Endothelial cell of umbilical vein (primary cell): ENCODE data around the gene TNFRSF8. TPM values are rescaled to one million over a fixed set of nuclear protein-coding genes. Genes with fewer than 3 reads are reported as not detected.

Experiments
- BruUV-seq: library from RNA; stranded (reverse); fragments of 400-500 nt; replicated peaks from 2 replicates; lab custom pipeline; 2021; lab: Mats Ljungman, UMichigan
- CTCF ChIA-PET: fragments of 300-600, 350-600 bp; sonication (Branson Sonifier 250); formaldehyde crosslinking; loops from one replicate; lab custom pipeline; 2021; ENCODE audit warnings: antibody characterized with exemption, inconsistent platforms; lab: Charles Lee
- POLR2A ChIA-PET: fragments of 300-600, 350-600 bp; sonication (Branson Sonifier 250); formaldehyde crosslinking; loops from one replicate; lab custom pipeline; 2021; ENCODE audit warnings: antibody characterized with exemption, inconsistent platforms; lab: Charles Lee
- DNase-seq: peaks from one replicate; pipeline ENCODE4 v3.0.0-alpha.2; 2011; ENCODE audit warnings: low read depth, low spot score
- FAIRE-seq: peaks from 2 replicates; lab custom pipeline; 2011; peaks lifted over from hg19 to GRCh38; lab: Jason Lieb, UNC
- H2AFZ ChIP-seq: 2 replicates; pipeline ENCODE4 v1.6.0; 2012; ENCODE audit warnings: low read depth, low read length, control low read depth, inconsistent platforms
- H3K27ac ChIP-seq: 2 replicates; pipeline ENCODE4 v1.5.1; 2011; ENCODE audit warnings: low read depth, mild to moderate bottlenecking, control low read depth, low read length, moderate library complexity; ENCODE audit not compliant: insufficient read depth
- H3K27me3 ChIP-seq, 2 experiments: 2 replicates each; pipeline versions ENCODE4 v1.6.0 to v1.6.1; 2011; ENCODE audit warnings: low read length in 2 of 2, mixed read lengths in 1 of 2; ENCODE audit not compliant: control insufficient read depth in 2 of 2, insufficient read depth in 2 of 2
- H3K36me3 ChIP-seq, 2 experiments: 2 replicates in 1 of 2; 3 replicates in 1 of 2; pipeline ENCODE4 v1.5.1; 2011; ENCODE audit warnings: low read length in 2 of 2, mild to moderate bottlenecking in 1 of 2, moderate library complexity in 1 of 2; ENCODE audit not compliant: control insufficient read depth in 2 of 2, insufficient read depth in 2 of 2; ENCODE audit errors: extremely low read depth in 1 of 2
- H3K4me1 ChIP-seq: 3 replicates; pipeline ENCODE4 v1.5.1; 2011; ENCODE audit warnings: mild to moderate bottlenecking, low read length; ENCODE audit not compliant: control insufficient read depth, insufficient read depth; ENCODE audit errors: extremely low read depth
- H3K4me2 ChIP-seq: 2 replicates; pipeline ENCODE4 v1.6.1; 2011; ENCODE audit warnings: low read length, control low read depth, mixed read lengths; ENCODE audit not compliant: insufficient read depth
- H3K4me3 ChIP-seq, 3 experiments: fragments of 200-600 bp in 1 of 3; sonication (generic), shearing (Covaris generic) in 1 of 3; replicated peaks in 1 of 3; 2 replicates each; pipeline ENCODE4 v1.5.1; 2011 to 2016; ENCODE audit warnings: control low read depth in 3 of 3, low read length in 3 of 3, mild to moderate bottlenecking in 2 of 3, inconsistent platforms in 1 of 3, low read depth in 1 of 3, moderate library complexity in 1 of 3; ENCODE audit not compliant: insufficient read depth in 1 of 3
- H3K79me2 ChIP-seq: 2 replicates; pipeline ENCODE4 v1.6.0; 2012; ENCODE audit warnings: low read length, inconsistent platforms; ENCODE audit not compliant: control insufficient read depth, insufficient read depth
- H3K9ac ChIP-seq: replicated peaks from 2 replicates; pipeline ENCODE3; 2011; ENCODE audit warnings: low read length, control low read depth; ENCODE audit not compliant: insufficient read depth; ENCODE audit errors: extremely low read depth
- H3K9me1 ChIP-seq: replicated peaks from 3 replicates; pipeline ENCODE4 v1.6.0; 2011; ENCODE audit warnings: mild to moderate bottlenecking, low read length; ENCODE audit not compliant: control insufficient read depth, insufficient read depth; ENCODE audit errors: extremely low read depth
- H3K9me3 ChIP-seq: replicated peaks from 2 replicates; pipeline ENCODE4 v1.5.1; 2012; ENCODE audit warnings: low read length, inconsistent platforms; ENCODE audit not compliant: control insufficient read depth, insufficient read depth
- H4K20me1 ChIP-seq: replicated peaks from 2 replicates; pipeline ENCODE3; 2011; ENCODE audit warnings: mild to moderate bottlenecking, low read length; ENCODE audit not compliant: control insufficient read depth, insufficient read depth; ENCODE audit errors: extremely low read depth
- EZH2 ChIP-seq: IDR thresholded peaks from 2 replicates; pipeline ENCODE4 v1.6.1; 2012; ENCODE audit warnings: borderline replicate concordance, low read depth, mild to moderate bottlenecking, moderate library complexity, low read length, inconsistent platforms; ENCODE audit not compliant: severe bottlenecking
- FOS ChIP-seq: IDR thresholded peaks from 2 replicates; pipeline ENCODE4 v1.6.1; 2011; ENCODE audit warnings: mild to moderate bottlenecking, low read length, moderate library complexity, borderline replicate concordance; ENCODE audit not compliant: insufficient read depth
- GATA2 ChIP-seq: IDR thresholded peaks from 2 replicates; pipeline ENCODE4 v1.7.0; 2011; ENCODE audit warnings: low read depth, mild to moderate bottlenecking, moderate library complexity, mixed read lengths, low read length; ENCODE audit not compliant: insufficient read length, insufficient read depth
- JUN ChIP-seq: IDR thresholded peaks from 2 replicates; pipeline ENCODE4 v1.6.1; 2011; ENCODE audit warnings: borderline replicate concordance, low read depth; ENCODE audit not compliant: insufficient read length, insufficient read depth
- MAX ChIP-seq: IDR thresholded peaks from 2 replicates; pipeline ENCODE4 v1.6.1; 2011; ENCODE audit not compliant: insufficient read depth, insufficient read length
- MYC ChIP-seq: IDR thresholded peaks from one replicate; pipeline ENCODE4 v1.6.1; 2011; ENCODE audit warnings: mild to moderate bottlenecking, low read depth, low read length
- POLR2A ChIP-seq: IDR thresholded peaks from 2 replicates; pipeline ENCODE4 v1.6.1; 2012; ENCODE audit warnings: low read depth, mild to moderate bottlenecking, control low read depth, low read length
- POLR2AphosphoS5 ChIP-seq: IDR thresholded peaks from 2 replicates; pipeline ENCODE4 v1.6.1; 2012; ENCODE audit warnings: low read depth, mild to moderate bottlenecking, control low read depth, low read length, moderate library complexity; ENCODE audit not compliant: insufficient read depth
- dilution Hi-C: fragments of 300-500 bp; cut with MboI; formaldehyde crosslinking; loops from one replicate; pipeline ENCODE4 v1.15.0; 2019; ENCODE audit warnings: low sequenced_read_pairs; ENCODE audit not compliant: extremely low pct_ligation_motif_present
- intact Hi-C: fragments of 100-400 bp; cut with micrococcal nuclease; formaldehyde crosslinking; loops from one replicate; pipeline ENCODE4 v1.10.0; 2022
- polyA plus RNA-seq, 4 experiments: library from polyadenylated mRNA; depleted of rRNA in 3 of 4; stranded (reverse) in 3 of 4; unstranded in 1 of 4; fragments of >200 nt; gene quantifications; 2 replicates each; pipeline versions ENCODE4 v1.2.1 to v1.2.3, GENCODE V29; 2011 to 2012; ENCODE audit warnings: missing spikeins in 1 of 4
- total RNA-seq: library from RNA; stranded (reverse); gene quantifications from 2 replicates; pipeline ENCODE4 v1.2.3, GENCODE V29; 2021
- TF ChIP-seq, protein P1 (sequence below), 2 donors: IDR thresholded peaks; 1 replicate in 1 of 2; 2 replicates in 1 of 2; pipeline ENCODE4 v1.5.1; 2011; ENCODE audit warnings: low read length in 2 of 2, mild to moderate bottlenecking in 2 of 2, moderate library complexity in 2 of 2, control low read depth in 1 of 2, inconsistent platforms in 1 of 2, low read depth in 1 of 2; ENCODE audit not compliant: insufficient read depth in 1 of 2; ENCODE audit errors: extremely low read depth in 1 of 2

Gene TNFRSF8
- total and polyA plus RNA-seq, 2 donors (not counting 3 experiments of a cell fraction or from before 2014, with no cell fraction given) = 0.47 TPM; not detected in 1

- DNase-seq = no peak
- no peaks in the 10 kb centered on the region for H3K9me3 ChIP-seq
- intact Hi-C loops (no loop called here), dilution Hi-C loops (no loop called here)
- TF ChIP-seq MAX (no peak), JUN (no peak), POLR2AphosphoS5 (no peak), EZH2 (no peak), FOS (no peak), MYC (no peak), GATA2 (no peak), POLR2A (no peak)
- TF ChIP-seq, protein P1, sequence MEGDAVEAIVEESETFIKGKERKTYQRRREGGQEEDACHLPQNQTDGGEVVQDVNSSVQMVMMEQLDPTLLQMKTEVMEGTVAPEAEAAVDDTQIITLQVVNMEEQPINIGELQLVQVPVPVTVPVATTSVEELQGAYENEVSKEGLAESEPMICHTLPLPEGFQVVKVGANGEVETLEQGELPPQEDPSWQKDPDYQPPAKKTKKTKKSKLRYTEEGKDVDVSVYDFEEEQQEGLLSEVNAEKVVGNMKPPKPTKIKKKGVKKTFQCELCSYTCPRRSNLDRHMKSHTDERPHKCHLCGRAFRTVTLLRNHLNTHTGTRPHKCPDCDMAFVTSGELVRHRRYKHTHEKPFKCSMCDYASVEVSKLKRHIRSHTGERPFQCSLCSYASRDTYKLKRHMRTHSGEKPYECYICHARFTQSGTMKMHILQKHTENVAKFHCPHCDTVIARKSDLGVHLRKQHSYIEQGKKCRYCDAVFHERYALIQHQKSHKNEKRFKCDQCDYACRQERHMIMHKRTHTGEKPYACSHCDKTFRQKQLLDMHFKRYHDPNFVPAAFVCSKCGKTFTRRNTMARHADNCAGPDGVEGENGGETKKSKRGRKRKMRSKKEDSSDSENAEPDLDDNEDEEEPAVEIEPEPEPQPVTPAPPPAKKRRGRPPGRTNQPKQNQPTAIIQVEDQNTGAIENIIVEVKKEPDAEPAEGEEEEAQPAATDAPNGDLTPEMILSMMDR (IDR thresholded peaks at IDR 0.05; ENCODE audit: extremely low read depth in 1 of 2, insufficient read depth in 1 of 2, low read depth in 1 of 2, low read length in 2 of 2) = no peak
- H3K27me3 ChIP-seq = no peaks in the 10 kb centered on the region
- H3K79me2 ChIP-seq = peaks cover 11% of the 10 kb centered on the region
- BruUV-seq = no TSS peak
- no peaks in the 10 kb centered on the region for H4K20me1 ChIP-seq
- H3K9ac ChIP-seq = no peak overlapping the region
- H2AFZ ChIP-seq = no peak overlapping the region
- H3K4me3 ChIP-seq = no peak overlapping the region
- ChIA-PET POLR2A (no interaction called here), CTCF (interaction anchor here (8.1 kb wide), 1 partner anchor 55 kb away, joined by 70 read pairs; no protein-coding TSS in a partner anchor)
- no peaks in the 10 kb centered on the region for H3K36me3 ChIP-seq
- no peak overlapping the region for H3K4me2 ChIP-seq
- H3K9me1 ChIP-seq = no peaks in the 10 kb centered on the region
- FAIRE-seq = no peak
- peaks cover 43% of the 10 kb centered on the region for H3K4me1 ChIP-seq
- no peak overlapping the region for H3K27ac ChIP-seq
Measured at GRCh38 chr1:12180315-12180714, 117.2 kb downstream of the TNFRSF8 start.
